Liver (tissue), 9 donors: ENCODE measurements around the gene TMEM164. TPM values are rescaled to one million over a fixed set of nuclear protein-coding genes. Genes with fewer than 3 reads are reported as not detected.

Experiments
- DNase-seq: peaks from one replicate; pipeline ENCODE4 v3.0.0-alpha.2; 2017; ENCODE audit warnings: low spot score
- H3K27ac ChIP-seq, 2 donors: one replicate each; pipeline ENCODE4 v1.7.0; 2013; ENCODE audit warnings: inconsistent platforms in 2 of 2, low read length in 2 of 2, control low read depth in 1 of 2, low read depth in 1 of 2, mild to moderate bottlenecking in 1 of 2
- H3K27me3 ChIP-seq, 4 donors: one replicate each; pipeline versions ENCODE4 v1.6.1 to v1.7.0; 2013; ENCODE audit warnings: low read length in 3 of 4, inconsistent platforms in 1 of 4, mild to moderate bottlenecking in 1 of 4, moderate library complexity in 1 of 4; ENCODE audit not compliant: control insufficient read depth in 4 of 4, insufficient read depth in 4 of 4
- H3K36me3 ChIP-seq, 4 donors: one replicate each; pipeline versions ENCODE4 v1.6.1 to v1.7.0; 2013; ENCODE audit warnings: low read length in 3 of 4, mild to moderate bottlenecking in 3 of 4, low read depth in 1 of 4, moderate library complexity in 1 of 4; ENCODE audit not compliant: control insufficient read depth in 4 of 4, insufficient read depth in 3 of 4
- H3K4me1 ChIP-seq, 4 donors: one replicate each; pipeline versions ENCODE4 v1.6.1 to v1.7.0; 2013; ENCODE audit warnings: low read length in 3 of 4, mild to moderate bottlenecking in 3 of 4, moderate library complexity in 1 of 4; ENCODE audit not compliant: control insufficient read depth in 4 of 4, insufficient read depth in 4 of 4
- H3K4me3 ChIP-seq, 3 donors: one replicate each; pipeline versions ENCODE4 v1.6.1 to v1.7.0; 2013; ENCODE audit warnings: low read length in 3 of 3, control low read depth in 1 of 3, low read depth in 1 of 3, mild to moderate bottlenecking in 1 of 3
- H3K9ac ChIP-seq, 2 donors: one replicate each; pipeline ENCODE4 v1.7.0; 2013; ENCODE audit warnings: low read length in 2 of 2, mild to moderate bottlenecking in 2 of 2, moderate library complexity in 2 of 2, control low read depth in 1 of 2, low read depth in 1 of 2
- H3K9me3 ChIP-seq, 4 donors: one replicate each; pipeline versions ENCODE4 v1.6.1 to v1.7.0; 2013; ENCODE audit warnings: low read length in 3 of 4; ENCODE audit not compliant: control insufficient read depth in 4 of 4
- ATF3 ChIP-seq: IDR thresholded peaks from 2 replicates; pipeline ENCODE4 v1.6.1; 2016; ENCODE audit warnings: antibody characterized with exemption
- CTCF ChIP-seq: fragments of 150-350 bp; IDR thresholded peaks from 2 replicates; pipeline ENCODE4 v1.5.1; 2017; ENCODE audit warnings: improper control_type of control experiment, low read depth, low read length; ENCODE audit not compliant: missing input control
- EGR1 ChIP-seq, 2 donors: IDR thresholded peaks; 2 replicates each; pipeline ENCODE4 v1.6.1; 2016 to 2018; ENCODE audit warnings: antibody characterized with exemption in 2 of 2, low read depth in 2 of 2
- FOXA1 ChIP-seq: IDR thresholded peaks from 2 replicates; pipeline ENCODE4 v1.6.1; 2016; ENCODE audit warnings: antibody characterized with exemption
- HNF4A ChIP-seq, 2 donors: conservative IDR thresholded peaks; 2 replicates each; pipeline ENCODE4 v1.6.1; 2016; ENCODE audit warnings: antibody characterized with exemption in 2 of 2, mild to moderate bottlenecking in 2 of 2
- JUND ChIP-seq, 2 donors: IDR thresholded peaks; 2 replicates each; pipeline ENCODE4 v1.6.1; 2016; ENCODE audit warnings: antibody characterized with exemption in 2 of 2
- NR2F2 ChIP-seq: IDR thresholded peaks from 2 replicates; pipeline ENCODE4 v1.6.1; 2016; ENCODE audit warnings: antibody characterized with exemption
- REST ChIP-seq: IDR thresholded peaks from 2 replicates; pipeline ENCODE4 v1.6.1; 2016; ENCODE audit warnings: antibody characterized with exemption, mild to moderate bottlenecking
- RXRA ChIP-seq, 2 donors: IDR thresholded peaks; 2 replicates each; pipeline ENCODE4 v1.6.1; 2017 to 2018; ENCODE audit warnings: antibody characterized with exemption in 2 of 2, mild to moderate bottlenecking in 1 of 2
- YY1 ChIP-seq: IDR thresholded peaks from 2 replicates; pipeline ENCODE4 v1.6.1; 2016; ENCODE audit warnings: antibody characterized with exemption, mild to moderate bottlenecking
- WGBS: extraction: QIAGEN DNeasy Blood & Tissue Kit; methylation state at CpG from one replicate; pipeline ENCODE4 v1.1.7; 2013; 5-methylcytosine and 5-hydroxymethylcytosine counted together
- polyA plus RNA-seq, 2 donors: library from polyadenylated mRNA; stranded (reverse) in 1 of 2; unstranded in 1 of 2; fragments of 200-250 nt in 1 of 2; fragments of >200 nt in 1 of 2; fragmentation: Nextera tagmentation in 1 of 2; extraction: Ambion mirVana in 1 of 2; gene quantifications; one replicate each; pipeline versions ENCODE4 v1.2.1 to v1.2.3, GENCODE V29; 2013 to 2015
- total RNA-seq, 2 donors: library from RNA; depleted of rRNA; stranded (reverse); fragments of >200 nt; gene quantifications; one replicate each; pipeline ENCODE4 v1.2.3, GENCODE V29; 2014
- TF ChIP-seq, protein P1 (sequence below): IDR thresholded peaks from 2 replicates; pipeline ENCODE4 v1.6.1; 2016; ENCODE audit warnings: antibody characterized with exemption
- TF ChIP-seq, protein P2 (sequence below): IDR thresholded peaks from 2 replicates; pipeline ENCODE4 v1.6.1; 2016; ENCODE audit warnings: antibody characterized with exemption
- donor health status: healthy.
- donor health status: healthy.
- donor health status: healthy.
- donor health status: healthy.
- donor health status: healthy.

Gene TMEM164
- total and polyA plus RNA-seq, 4 donors, result 0.40 to 8.5 (median 2.9) TPM

- no peaks in the 10 kb centered on the region for H3K4me1 ChIP-seq
Measured at GRCh38 chrX:110070970-110071369, 68.1 kb downstream of the TMEM164 start.

GRCh38 chrX:110081320-110081719 is 78.4 kb downstream of the TMEM164 start:
- TF ChIP-seq RXRA (IDR thresholded peaks at IDR 0.05) (no peak), HNF4A (conservative IDR thresholded peaks at IDR 0.05) (no peak), FOXA1 (no peak), ATF3 (no peak), YY1 (no peak), JUND (IDR thresholded peaks at IDR 0.05) (no peak)
- Histone ChIP-seq H3K9ac (no peak overlapping the region), H3K27ac (no peak overlapping the region)

More at GRCh38 chrX:110070970-110071369, 68.1 kb downstream of the TMEM164 start:
- Histone ChIP-seq H3K9ac (no peak overlapping the region), H3K9me3 (peaks cover 0 to 2% (median 0%) of the 10 kb centered on the region in 4 donors), H3K4me3 (no peak overlapping the region), H3K36me3 (no peaks in the 10 kb centered on the region), H3K27ac (no peak overlapping the region), H3K27me3 (no peaks in the 10 kb centered on the region)
- TF ChIP-seq EGR1 (IDR thresholded peaks at IDR 0.05; ENCODE audit: low read depth in 2 of 2), result no peak
- DNase-seq, result no peak
- WGBS, result 96% methylated on average over 2 of the region's 2 CpGs

DNA sequence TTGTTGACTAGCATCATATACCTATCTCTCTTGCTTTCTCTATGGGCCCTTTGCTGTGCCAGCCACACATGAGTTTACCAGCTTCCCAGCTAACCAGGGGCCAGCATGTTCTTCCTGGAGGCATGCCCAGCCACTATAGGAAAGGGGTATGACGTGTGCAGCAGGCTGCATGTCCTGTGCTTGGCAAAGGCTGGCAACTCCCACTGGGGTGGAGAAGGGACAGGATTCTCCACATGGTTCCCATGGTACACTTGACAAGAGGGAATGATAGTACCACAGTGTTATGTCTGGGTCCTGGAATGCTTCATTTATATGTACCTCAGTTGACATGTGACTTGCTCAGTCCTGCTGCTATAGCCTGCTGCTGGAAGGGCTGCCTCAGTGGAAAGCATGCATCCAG is 78.8 kb downstream of the TMEM164 start:
- WGBS, result 86% methylated on average over 1 of the region's 1 CpG

More at GRCh38 chrX:110081320-110081719, 78.4 kb downstream of the TMEM164 start:
- Histone ChIP-seq H3K36me3 (no peaks in the 10 kb centered on the region), H3K27me3 (no peaks in the 10 kb centered on the region), H3K4me3 (no peak overlapping the region), H3K4me1 (no peaks in the 10 kb centered on the region), H3K9me3 (no peaks in the 10 kb centered on the region)
- DNase-seq, result no peak

More for the DNA sequence above, 78.8 kb downstream of the TMEM164 start:
- DNase-seq, result no peak
- Histone ChIP-seq H3K4me3 (no peak overlapping the region), H3K27ac (no peak overlapping the region), H3K27me3 (no peaks in the 10 kb centered on the region), H3K9ac (no peak overlapping the region), H3K4me1 (no peaks in the 10 kb centered on the region), H3K36me3 (no peaks in the 10 kb centered on the region), H3K9me3 (no peaks in the 10 kb centered on the region)
- no peak for TF ChIP-seq ATF3
- TF ChIP-seq HNF4A (conservative IDR thresholded peaks at IDR 0.05), result no peak
- no peak for TF ChIP-seq CTCF
- no peak for TF ChIP-seq REST
- no peak for TF ChIP-seq NR2F2
- TF ChIP-seq JUND (IDR thresholded peaks at IDR 0.05), result no peak
- no peak for TF ChIP-seq RXRA (IDR thresholded peaks at IDR 0.05)
- no peak for TF ChIP-seq YY1
- TF ChIP-seq, protein P1, sequence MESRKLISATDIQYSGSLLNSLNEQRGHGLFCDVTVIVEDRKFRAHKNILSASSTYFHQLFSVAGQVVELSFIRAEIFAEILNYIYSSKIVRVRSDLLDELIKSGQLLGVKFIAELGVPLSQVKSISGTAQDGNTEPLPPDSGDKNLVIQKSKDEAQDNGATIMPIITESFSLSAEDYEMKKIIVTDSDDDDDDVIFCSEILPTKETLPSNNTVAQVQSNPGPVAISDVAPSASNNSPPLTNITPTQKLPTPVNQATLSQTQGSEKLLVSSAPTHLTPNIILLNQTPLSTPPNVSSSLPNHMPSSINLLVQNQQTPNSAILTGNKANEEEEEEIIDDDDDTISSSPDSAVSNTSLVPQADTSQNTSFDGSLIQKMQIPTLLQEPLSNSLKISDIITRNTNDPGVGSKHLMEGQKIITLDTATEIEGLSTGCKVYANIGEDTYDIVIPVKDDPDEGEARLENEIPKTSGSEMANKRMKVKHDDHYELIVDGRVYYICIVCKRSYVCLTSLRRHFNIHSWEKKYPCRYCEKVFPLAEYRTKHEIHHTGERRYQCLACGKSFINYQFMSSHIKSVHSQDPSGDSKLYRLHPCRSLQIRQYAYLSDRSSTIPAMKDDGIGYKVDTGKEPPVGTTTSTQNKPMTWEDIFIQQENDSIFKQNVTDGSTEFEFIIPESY, result no peak
- TF ChIP-seq, protein P2, sequence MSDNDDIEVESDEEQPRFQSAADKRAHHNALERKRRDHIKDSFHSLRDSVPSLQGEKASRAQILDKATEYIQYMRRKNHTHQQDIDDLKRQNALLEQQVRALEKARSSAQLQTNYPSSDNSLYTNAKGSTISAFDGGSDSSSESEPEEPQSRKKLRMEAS, result no peak
- no peak for TF ChIP-seq EGR1 (IDR thresholded peaks at IDR 0.05; ENCODE audit: low read depth in 2 of 2)
